Liver (tissue), 9 donors: ENCODE data around the gene PLD4. TPM values are rescaled to one million over a fixed set of nuclear protein-coding genes. Genes with fewer than 3 reads are reported as not detected.

ENCODE experiments used
- DNase-seq: peaks from one replicate; pipeline ENCODE4 v3.0.0-alpha.2; 2017; ENCODE audit warnings: low spot score
- H3K27ac ChIP-seq, 2 donors: one replicate each; pipeline ENCODE4 v1.7.0; 2013; ENCODE audit warnings: inconsistent platforms in 2 of 2, low read length in 2 of 2, control low read depth in 1 of 2, low read depth in 1 of 2, mild to moderate bottlenecking in 1 of 2
- H3K27me3 ChIP-seq, 4 donors: one replicate each; pipeline versions ENCODE4 v1.6.1 to v1.7.0; 2013; ENCODE audit warnings: low read length in 3 of 4, inconsistent platforms in 1 of 4, mild to moderate bottlenecking in 1 of 4, moderate library complexity in 1 of 4; ENCODE audit not compliant: control insufficient read depth in 4 of 4, insufficient read depth in 4 of 4
- H3K36me3 ChIP-seq, 4 donors: one replicate each; pipeline versions ENCODE4 v1.6.1 to v1.7.0; 2013; ENCODE audit warnings: low read length in 3 of 4, mild to moderate bottlenecking in 3 of 4, low read depth in 1 of 4, moderate library complexity in 1 of 4; ENCODE audit not compliant: control insufficient read depth in 4 of 4, insufficient read depth in 3 of 4
- H3K4me1 ChIP-seq, 4 donors: one replicate each; pipeline versions ENCODE4 v1.6.1 to v1.7.0; 2013; ENCODE audit warnings: low read length in 3 of 4, mild to moderate bottlenecking in 3 of 4, moderate library complexity in 1 of 4; ENCODE audit not compliant: control insufficient read depth in 4 of 4, insufficient read depth in 4 of 4
- H3K4me3 ChIP-seq, 3 donors: one replicate each; pipeline versions ENCODE4 v1.6.1 to v1.7.0; 2013; ENCODE audit warnings: low read length in 3 of 3, control low read depth in 1 of 3, low read depth in 1 of 3, mild to moderate bottlenecking in 1 of 3
- H3K9ac ChIP-seq, 2 donors: one replicate each; pipeline ENCODE4 v1.7.0; 2013; ENCODE audit warnings: low read length in 2 of 2, mild to moderate bottlenecking in 2 of 2, moderate library complexity in 2 of 2, control low read depth in 1 of 2, low read depth in 1 of 2
- H3K9me3 ChIP-seq, 4 donors: one replicate each; pipeline versions ENCODE4 v1.6.1 to v1.7.0; 2013; ENCODE audit warnings: low read length in 3 of 4; ENCODE audit not compliant: control insufficient read depth in 4 of 4
- EGR1 ChIP-seq, 2 donors: IDR thresholded peaks; 2 replicates each; pipeline ENCODE4 v1.6.1; 2016 to 2018; ENCODE audit warnings: antibody characterized with exemption in 2 of 2, low read depth in 2 of 2
- FOXA1 ChIP-seq: IDR thresholded peaks from 2 replicates; pipeline ENCODE4 v1.6.1; 2016; ENCODE audit warnings: antibody characterized with exemption
- FOXA2 ChIP-seq: IDR thresholded peaks from 2 replicates; pipeline ENCODE4 v1.6.1; 2016; ENCODE audit warnings: antibody characterized with exemption
- GABPA ChIP-seq, 2 donors: IDR thresholded peaks in 1 of 2; conservative IDR thresholded peaks in 1 of 2; 2 replicates each; pipeline ENCODE4 v1.6.1; 2016; ENCODE audit warnings: antibody characterized with exemption in 2 of 2, mild to moderate bottlenecking in 1 of 2, moderate library complexity in 1 of 2
- HNF4A ChIP-seq, 2 donors: conservative IDR thresholded peaks; 2 replicates each; pipeline ENCODE4 v1.6.1; 2016; ENCODE audit warnings: antibody characterized with exemption in 2 of 2, mild to moderate bottlenecking in 2 of 2
- HNF4G ChIP-seq: IDR thresholded peaks from 2 replicates; pipeline ENCODE4 v1.6.1; 2016; ENCODE audit warnings: antibody characterized with exemption
- NR2F2 ChIP-seq: IDR thresholded peaks from 2 replicates; pipeline ENCODE4 v1.6.1; 2016; ENCODE audit warnings: antibody characterized with exemption
- RAD21 ChIP-seq, 2 donors: IDR thresholded peaks; 2 replicates each; pipeline ENCODE4 v1.6.1; 2016; ENCODE audit warnings: antibody characterized with exemption in 2 of 2, mild to moderate bottlenecking in 2 of 2
- RXRA ChIP-seq, 2 donors: IDR thresholded peaks; 2 replicates each; pipeline ENCODE4 v1.6.1; 2017 to 2018; ENCODE audit warnings: antibody characterized with exemption in 2 of 2, mild to moderate bottlenecking in 1 of 2
- SP1 ChIP-seq: IDR thresholded peaks from 2 replicates; pipeline ENCODE4 v1.6.1; 2018; ENCODE audit warnings: antibody characterized with exemption, mild to moderate bottlenecking
- TAF1 ChIP-seq: conservative IDR thresholded peaks from 2 replicates; pipeline ENCODE4 v1.6.1; 2016; ENCODE audit warnings: antibody characterized with exemption, mild to moderate bottlenecking
- WGBS: extraction: QIAGEN DNeasy Blood & Tissue Kit; methylation state at CpG from one replicate; pipeline ENCODE4 v1.1.7; 2013; 5-methylcytosine and 5-hydroxymethylcytosine counted together
- polyA plus RNA-seq, 2 donors: library from polyadenylated mRNA; stranded (reverse) in 1 of 2; unstranded in 1 of 2; fragments of 200-250 nt in 1 of 2; fragments of >200 nt in 1 of 2; fragmentation: Nextera tagmentation in 1 of 2; extraction: Ambion mirVana in 1 of 2; gene quantifications; one replicate each; pipeline versions ENCODE4 v1.2.1 to v1.2.3, GENCODE V29; 2013 to 2015
- total RNA-seq, 2 donors: library from RNA; depleted of rRNA; stranded (reverse); fragments of >200 nt; gene quantifications; one replicate each; pipeline ENCODE4 v1.2.3, GENCODE V29; 2014
- TF ChIP-seq, protein P1 (sequence below): fragments of 150-350 bp; IDR thresholded peaks from 2 replicates; pipeline ENCODE4 v1.5.1; 2017; ENCODE audit warnings: improper control_type of control experiment, low read depth, low read length; ENCODE audit not compliant: missing input control
- TF ChIP-seq, protein P2 (sequence below): IDR thresholded peaks from 2 replicates; pipeline ENCODE4 v1.6.1; 2016; ENCODE audit warnings: antibody characterized with exemption
- TF ChIP-seq, protein P3 (sequence below): IDR thresholded peaks from 2 replicates; pipeline ENCODE4 v1.6.1; 2016; ENCODE audit warnings: antibody characterized with exemption
- TF ChIP-seq, protein P4 (sequence below): IDR thresholded peaks from 2 replicates; pipeline ENCODE4 v1.6.1; 2016; ENCODE audit warnings: antibody characterized with exemption, mild to moderate bottlenecking
- donor health status: healthy.
- donor health status: healthy.
- donor health status: healthy.
- donor health status: healthy.
- donor health status: healthy.

Gene PLD4
- total and polyA plus RNA-seq, 4 donors = under 0.01 to 14.5 (median 0.35) TPM

DNA sequence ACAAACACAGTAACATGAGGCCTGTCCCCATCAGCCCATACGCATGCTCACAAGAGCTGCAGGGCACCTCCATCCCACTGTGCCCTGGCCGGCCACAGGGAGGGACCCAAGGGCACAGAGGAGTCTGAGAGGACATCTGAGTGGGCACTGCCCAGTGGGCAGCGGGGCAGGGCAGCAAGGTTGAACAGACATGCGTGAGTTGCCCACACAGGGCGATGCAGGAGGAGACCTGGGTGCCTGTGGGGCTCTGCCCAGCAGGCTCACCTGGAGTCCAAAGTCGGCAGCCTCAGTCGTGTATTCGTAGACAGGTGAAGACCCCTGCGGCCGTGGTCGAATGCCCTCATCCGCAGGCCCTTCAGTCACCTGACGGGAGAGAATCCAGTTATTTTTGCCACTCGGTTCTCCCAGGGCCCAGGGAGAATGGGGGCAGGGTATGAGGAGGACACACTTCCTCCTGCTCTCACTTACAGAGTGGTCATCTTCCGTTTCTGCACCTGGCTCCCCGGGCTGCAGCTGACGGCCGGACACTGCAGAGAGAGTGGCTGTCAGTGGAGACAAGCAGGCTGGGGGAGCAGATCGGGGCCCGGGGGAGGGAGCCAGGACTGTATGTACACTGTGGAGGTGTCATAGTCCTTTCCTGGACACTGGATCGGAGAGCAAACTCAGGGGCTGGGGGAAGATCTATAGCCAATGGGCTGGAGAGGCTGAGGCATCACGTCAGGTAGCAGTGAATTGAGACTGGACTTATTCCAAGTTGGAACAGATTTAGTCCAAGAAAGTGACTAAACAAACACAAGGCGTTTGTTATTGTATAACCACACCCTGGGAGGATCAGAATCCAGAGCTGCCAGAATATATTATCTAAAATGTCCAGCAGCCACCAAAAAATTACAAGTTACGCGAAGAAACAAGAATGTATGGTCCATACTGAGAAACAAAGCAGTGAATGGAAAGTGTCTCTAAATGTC, 32.8 kb downstream of the PLD4 start:
- WGBS = 56% methylated on average over 25 of the region's 25 CpGs
- TF ChIP-seq, protein P1, sequence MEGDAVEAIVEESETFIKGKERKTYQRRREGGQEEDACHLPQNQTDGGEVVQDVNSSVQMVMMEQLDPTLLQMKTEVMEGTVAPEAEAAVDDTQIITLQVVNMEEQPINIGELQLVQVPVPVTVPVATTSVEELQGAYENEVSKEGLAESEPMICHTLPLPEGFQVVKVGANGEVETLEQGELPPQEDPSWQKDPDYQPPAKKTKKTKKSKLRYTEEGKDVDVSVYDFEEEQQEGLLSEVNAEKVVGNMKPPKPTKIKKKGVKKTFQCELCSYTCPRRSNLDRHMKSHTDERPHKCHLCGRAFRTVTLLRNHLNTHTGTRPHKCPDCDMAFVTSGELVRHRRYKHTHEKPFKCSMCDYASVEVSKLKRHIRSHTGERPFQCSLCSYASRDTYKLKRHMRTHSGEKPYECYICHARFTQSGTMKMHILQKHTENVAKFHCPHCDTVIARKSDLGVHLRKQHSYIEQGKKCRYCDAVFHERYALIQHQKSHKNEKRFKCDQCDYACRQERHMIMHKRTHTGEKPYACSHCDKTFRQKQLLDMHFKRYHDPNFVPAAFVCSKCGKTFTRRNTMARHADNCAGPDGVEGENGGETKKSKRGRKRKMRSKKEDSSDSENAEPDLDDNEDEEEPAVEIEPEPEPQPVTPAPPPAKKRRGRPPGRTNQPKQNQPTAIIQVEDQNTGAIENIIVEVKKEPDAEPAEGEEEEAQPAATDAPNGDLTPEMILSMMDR = no peak
- TF ChIP-seq FOXA2 (no peak), RXRA (IDR thresholded peaks at IDR 0.05) (no peak), EGR1 (IDR thresholded peaks at IDR 0.05; ENCODE audit: low read depth in 2 of 2) (no peak), FOXA1 (no peak), HNF4G (no peak)
- TF ChIP-seq, protein P2, sequence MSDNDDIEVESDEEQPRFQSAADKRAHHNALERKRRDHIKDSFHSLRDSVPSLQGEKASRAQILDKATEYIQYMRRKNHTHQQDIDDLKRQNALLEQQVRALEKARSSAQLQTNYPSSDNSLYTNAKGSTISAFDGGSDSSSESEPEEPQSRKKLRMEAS = no peak
- no peak overlapping the region for H3K4me3 ChIP-seq
- no peak for DNase-seq
- H3K27ac ChIP-seq = no peak overlapping the region
- no peaks in the 10 kb centered on the region for H3K36me3 ChIP-seq
- H3K9me3 ChIP-seq = no peaks in the 10 kb centered on the region
- peaks cover 0 to 2% (median 0%) of the 10 kb centered on the region in 4 donors for H3K27me3 ChIP-seq
- H3K4me1 ChIP-seq = no peaks in the 10 kb centered on the region
- no peak overlapping the region for H3K9ac ChIP-seq

DNA sequence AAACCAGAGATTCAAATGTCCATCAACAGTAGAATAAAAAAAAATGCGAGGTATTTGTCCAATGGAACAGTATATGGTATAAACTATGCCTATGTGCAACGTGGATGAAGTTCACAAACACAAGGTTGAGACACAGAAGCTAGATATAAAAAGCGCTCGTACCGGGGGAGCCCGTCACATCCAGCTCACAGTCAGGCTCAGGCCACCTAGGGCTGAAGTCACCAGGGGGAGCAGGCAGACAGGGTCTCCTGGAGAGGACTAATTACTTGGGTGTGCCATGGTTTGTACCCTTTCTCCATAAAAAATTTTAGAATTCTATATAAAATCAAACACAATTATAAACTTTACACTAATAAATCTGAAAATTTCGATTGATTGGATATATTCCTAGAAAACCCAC, 39.9 kb downstream of the PLD4 start:
- Histone ChIP-seq H3K27me3 (peaks cover 0 to 5% (median under 1%) of the 10 kb centered on the region in 4 donors), H3K9me3 (no peaks in the 10 kb centered on the region), H3K9ac (no peak overlapping the region), H3K4me1 (peaks cover 0 to 4% (median under 1%) of the 10 kb centered on the region in 4 donors), H3K4me3 (no peak overlapping the region), H3K36me3 (no peaks in the 10 kb centered on the region), H3K27ac (no peak overlapping the region)
- TF ChIP-seq NR2F2 (no peak), GABPA (IDR thresholded peaks at IDR 0.05 in 1 of 2, conservative IDR thresholded peaks at IDR 0.05 in 1 of 2) (no peak), SP1 (no peak), TAF1 (no peak), FOXA1 (no peak), HNF4A (conservative IDR thresholded peaks at IDR 0.05) (no peak), RAD21 (IDR thresholded peaks at IDR 0.05) (no peak), RXRA (IDR thresholded peaks at IDR 0.05) (no peak), EGR1 (IDR thresholded peaks at IDR 0.05; ENCODE audit: low read depth in 2 of 2) (no peak), FOXA2 (no peak)
- TF ChIP-seq, protein P3, sequence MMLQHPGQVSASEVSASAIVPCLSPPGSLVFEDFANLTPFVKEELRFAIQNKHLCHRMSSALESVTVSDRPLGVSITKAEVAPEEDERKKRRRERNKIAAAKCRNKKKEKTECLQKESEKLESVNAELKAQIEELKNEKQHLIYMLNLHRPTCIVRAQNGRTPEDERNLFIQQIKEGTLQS = no peak
- TF ChIP-seq, protein P2 = no peak
- TF ChIP-seq, protein P4, sequence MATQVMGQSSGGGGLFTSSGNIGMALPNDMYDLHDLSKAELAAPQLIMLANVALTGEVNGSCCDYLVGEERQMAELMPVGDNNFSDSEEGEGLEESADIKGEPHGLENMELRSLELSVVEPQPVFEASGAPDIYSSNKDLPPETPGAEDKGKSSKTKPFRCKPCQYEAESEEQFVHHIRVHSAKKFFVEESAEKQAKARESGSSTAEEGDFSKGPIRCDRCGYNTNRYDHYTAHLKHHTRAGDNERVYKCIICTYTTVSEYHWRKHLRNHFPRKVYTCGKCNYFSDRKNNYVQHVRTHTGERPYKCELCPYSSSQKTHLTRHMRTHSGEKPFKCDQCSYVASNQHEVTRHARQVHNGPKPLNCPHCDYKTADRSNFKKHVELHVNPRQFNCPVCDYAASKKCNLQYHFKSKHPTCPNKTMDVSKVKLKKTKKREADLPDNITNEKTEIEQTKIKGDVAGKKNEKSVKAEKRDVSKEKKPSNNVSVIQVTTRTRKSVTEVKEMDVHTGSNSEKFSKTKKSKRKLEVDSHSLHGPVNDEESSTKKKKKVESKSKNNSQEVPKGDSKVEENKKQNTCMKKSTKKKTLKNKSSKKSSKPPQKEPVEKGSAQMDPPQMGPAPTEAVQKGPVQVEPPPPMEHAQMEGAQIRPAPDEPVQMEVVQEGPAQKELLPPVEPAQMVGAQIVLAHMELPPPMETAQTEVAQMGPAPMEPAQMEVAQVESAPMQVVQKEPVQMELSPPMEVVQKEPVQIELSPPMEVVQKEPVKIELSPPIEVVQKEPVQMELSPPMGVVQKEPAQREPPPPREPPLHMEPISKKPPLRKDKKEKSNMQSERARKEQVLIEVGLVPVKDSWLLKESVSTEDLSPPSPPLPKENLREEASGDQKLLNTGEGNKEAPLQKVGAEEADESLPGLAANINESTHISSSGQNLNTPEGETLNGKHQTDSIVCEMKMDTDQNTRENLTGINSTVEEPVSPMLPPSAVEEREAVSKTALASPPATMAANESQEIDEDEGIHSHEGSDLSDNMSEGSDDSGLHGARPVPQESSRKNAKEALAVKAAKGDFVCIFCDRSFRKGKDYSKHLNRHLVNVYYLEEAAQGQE = no peak
- no peak for DNase-seq
- WGBS = 84% methylated on average over 7 of the region's 7 CpGs
